ENCODE measurements around the gene DLK2.

The DLK2 gene

GRCh38 chr6:43452896-43453295 is 2.5 kb downstream of the DLK2 start:
- no peak for DNase-seq

- no peak for DNase-seq
Observed at GRCh38 chr6:43451939-43452338, 3.4 kb downstream of the DLK2 start.

DNA sequence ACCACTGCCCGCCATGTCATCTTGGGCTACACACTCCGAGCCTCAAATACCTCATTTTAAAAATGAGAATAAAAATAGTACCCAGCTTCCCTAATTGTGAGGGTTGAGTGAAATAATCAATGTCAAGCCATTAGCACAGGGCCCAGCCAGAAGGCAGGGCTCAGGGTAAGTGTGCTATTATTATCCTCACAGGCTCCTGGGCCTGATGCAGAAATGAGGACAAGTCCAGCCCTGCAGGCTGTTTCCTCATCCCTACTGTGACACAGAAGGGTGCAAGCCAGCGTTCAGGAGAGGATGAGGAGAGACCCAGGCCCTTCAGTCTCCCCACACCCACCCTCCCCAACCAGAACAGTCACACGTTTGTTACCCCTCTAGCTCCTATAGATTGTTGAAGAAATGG is 4.0 kb downstream of the DLK2 start:
- DNase-seq, result no peak

DNA sequence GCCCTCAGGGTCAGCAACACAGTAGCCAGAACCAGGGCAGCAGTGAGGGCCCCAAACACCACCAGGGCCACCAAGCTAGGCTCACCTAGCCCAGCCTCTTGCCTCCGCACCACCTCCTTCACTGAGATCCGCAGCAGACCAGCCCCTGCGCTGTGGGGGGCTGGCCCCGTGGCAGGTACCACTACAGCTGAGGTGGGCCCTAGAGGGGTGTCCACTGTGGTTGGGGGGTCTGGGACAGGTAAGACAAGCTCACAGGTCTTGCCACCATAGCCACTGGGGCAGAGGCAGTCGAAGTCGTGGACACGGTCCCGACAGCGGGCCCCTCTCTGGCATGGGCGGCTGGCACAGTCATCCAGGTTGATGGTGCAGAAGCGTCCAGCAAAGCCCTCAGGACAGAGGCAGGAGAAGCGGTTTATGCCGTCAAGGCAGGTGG is 4.6 kb downstream of the DLK2 start:
- no peak for DNase-seq

DNA sequence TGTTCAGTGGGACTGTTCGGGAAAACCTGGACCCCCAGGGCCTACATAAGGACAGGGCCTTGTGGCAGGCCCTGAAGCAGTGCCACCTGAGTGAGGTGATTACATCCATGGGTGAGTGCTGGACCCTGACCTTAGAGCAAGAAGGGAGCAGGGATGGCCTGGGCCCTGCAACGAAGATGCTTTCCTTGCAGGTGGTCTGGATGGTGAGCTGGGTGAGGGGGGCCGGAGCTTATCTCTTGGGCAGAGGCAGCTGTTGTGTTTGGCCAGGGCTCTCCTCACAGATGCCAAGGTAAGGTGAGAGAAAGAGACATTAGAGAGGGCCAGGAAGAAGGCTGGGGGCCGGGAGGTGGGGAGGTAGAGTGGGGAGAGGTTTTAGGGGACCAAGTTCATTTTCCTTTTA is 6.4 kb downstream of the DLK2 start:
- DNase-seq, result no peak

GRCh38 chr6:43447604-43448003 is 7.7 kb downstream of the DLK2 start:
- DNase-seq, result no peak

DNA sequence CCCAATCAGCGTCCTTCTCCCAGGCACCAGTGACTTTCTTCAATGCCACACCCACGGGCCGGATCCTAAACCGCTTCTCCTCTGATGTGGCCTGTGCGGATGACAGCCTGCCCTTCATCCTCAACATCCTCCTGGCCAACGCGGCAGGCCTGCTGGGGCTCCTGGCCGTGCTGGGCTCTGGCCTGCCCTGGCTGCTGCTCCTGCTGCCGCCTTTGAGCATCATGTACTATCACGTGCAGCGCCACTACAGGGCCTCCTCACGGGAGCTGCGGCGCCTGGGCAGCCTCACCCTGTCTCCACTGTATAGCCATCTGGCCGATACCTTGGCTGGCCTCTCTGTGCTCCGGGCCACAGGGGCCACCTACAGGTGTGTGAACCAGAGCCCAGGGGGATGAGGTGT is 9.8 kb downstream of the DLK2 start:
- no peak for DNase-seq

DNA sequence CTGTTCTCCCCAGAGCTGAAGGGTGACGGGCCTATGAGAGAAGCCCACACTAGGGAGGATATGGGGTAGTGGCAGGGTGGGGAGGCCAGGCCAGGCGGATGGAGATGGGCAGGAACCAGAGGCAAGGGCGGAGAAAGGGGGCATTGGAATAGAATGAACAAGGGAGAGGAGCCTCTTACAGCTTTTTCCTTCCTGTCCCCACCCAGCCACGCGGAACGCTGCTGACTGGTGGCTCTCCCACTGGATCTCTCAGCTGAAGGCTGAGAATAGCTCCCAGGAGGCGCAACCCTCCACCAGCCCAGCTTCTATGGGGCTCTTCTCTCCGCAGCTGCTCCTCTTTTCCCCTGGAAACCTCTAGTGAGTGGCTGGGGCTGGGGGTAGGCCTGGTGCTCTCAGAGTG is 10.8 kb downstream of the DLK2 start:
- DNase-seq, result no peak

DNA sequence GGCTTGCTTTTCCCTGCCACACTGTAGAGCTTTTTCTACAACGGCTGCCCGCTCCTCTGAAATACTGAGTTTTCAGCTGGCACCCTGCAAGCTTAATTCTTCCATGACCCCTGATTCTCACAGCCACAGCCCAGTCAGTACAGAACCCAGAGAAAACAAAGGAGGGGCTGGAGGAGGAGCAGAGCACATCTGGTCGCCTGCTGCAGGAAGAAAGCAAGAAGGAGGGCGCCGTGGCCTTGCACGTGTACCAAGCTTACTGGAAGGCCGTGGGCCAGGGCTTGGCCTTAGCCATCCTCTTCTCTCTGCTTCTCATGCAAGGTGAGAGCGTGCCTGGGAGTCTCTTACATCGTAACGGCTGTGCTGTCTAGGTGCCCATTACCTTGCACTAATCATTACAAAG is 11.3 kb downstream of the DLK2 start:
- no peak for DNase-seq

DNA sequence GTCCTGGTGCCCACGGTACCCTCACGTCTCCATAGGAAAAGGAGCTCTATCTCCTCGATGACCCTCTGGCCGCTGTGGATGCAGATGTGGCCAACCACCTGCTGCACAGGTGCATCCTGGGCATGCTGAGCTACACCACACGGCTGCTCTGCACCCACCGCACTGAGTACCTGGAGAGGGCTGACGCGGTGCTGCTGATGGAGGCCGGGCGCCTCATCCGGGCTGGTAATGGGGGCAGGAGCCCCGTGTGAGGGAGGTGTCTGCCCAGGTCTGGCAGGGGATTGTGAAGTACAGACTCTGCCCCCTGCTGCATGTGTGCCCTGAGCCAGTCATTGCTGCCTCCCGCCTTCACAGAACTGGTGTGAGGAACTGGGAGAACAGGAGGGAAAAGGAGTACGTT is 12.4 kb downstream of the DLK2 start:
- no peak for DNase-seq

DNA sequence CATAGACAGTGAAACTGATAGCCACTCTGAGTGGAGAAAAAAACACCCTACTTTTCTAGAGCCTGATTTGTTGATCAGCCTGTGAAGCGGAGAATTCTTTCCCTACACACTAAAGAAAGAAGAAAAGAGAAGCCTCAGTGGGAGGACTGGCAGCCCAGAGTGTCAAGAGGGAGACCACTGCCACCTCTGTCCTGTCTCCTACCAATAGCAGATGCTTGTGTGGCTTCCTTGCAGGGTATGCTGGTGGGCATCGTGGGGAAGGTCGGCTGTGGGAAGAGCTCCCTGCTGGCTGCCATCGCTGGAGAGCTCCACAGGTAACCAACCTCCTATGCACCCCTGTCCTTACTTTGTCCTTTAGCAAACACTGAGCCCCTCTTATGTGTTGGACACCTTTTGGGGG is 17.6 kb downstream of the DLK2 start:
- DNase-seq, result no peak

- no peak for DNase-seq
Observed at GRCh38 chr6:43436577-43437282, 18.6 kb downstream of the DLK2 start.

GRCh38 chr6:43435682-43436437 is 19.5 kb downstream of the DLK2 start:
- DNase-seq, result no peak

DNA sequence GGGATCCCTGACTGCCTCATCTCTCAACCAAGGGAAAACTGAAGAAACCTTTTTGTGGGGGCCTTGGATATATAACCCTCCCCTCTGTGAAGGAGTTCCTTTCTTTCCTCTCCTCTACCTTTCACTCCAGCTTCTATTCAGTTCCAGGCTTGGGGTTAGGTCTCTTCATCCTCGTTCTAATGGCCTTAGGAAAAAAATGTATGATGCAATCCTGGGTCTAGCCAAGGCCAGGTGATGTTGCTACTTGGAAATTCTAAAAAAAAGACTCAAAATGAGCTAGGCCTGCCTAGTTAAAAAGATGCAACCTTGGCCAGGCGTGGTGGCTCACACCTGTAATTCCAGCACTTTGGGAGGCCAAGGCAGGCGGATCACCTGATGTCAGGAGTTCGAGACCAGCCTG is 20.4 kb downstream of the DLK2 start:
- DNase-seq, result no peak

DNA sequence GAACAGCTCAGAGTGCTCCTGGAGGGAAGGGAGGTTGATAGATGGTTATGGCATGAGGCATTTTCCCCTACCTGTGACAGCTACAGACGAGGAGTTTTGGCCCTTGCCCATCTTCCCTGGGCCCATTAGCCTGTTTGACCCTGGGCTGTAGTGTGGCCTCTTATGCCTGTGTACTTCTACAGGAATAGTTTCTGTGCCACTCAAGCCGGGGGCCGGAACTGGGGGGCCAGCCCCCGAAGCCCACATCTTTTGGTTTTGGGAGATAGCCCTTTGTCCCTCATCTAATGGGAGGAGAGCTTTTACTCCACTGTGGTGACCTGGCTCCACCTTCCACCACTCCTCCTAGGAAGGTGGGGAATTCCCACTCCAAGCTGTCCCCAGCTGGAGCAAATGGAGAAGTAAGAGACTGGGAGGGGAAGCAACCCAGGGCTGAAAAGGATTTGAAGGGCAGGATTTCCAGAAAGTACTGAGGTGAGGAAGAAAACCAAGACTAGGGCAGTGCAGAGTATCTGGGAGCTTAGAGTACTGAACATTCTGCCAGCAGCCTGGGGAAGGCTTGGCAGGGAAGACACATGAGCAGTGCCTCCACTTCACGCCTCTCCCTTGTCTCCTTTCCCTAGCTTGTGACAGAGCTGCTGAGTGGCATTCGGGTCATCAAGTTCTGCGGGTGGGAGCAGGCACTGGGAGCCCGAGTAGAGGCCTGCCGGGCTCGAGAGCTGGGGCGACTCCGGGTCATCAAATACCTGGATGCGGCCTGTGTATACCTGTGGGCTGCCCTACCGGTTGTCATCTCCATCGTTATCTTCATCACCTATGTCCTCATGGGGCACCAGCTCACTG is 21.1 kb downstream of the DLK2 start:
- no peak for DNase-seq

DNA sequence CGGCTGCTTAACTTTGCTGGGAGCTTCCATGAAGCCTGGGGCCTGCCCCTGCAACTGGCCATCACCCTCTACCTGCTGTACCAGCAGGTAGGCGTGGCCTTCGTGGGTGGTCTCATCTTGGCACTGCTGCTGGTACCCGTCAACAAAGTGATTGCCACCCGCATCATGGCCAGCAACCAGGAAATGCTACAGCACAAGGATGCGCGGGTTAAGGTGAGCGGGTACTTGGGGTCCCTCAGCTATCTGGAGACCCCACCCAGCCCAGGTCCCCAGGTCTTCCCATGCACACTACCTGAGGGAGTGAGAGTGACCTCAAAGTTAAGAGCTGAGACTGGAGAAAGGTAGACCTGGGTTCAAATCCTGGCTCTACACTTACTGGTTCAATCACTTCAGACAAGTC is 22.2 kb downstream of the DLK2 start:
- no peak for DNase-seq

GRCh38 chr6:43432009-43432945 is 23.1 kb downstream of the DLK2 start:
- DNase-seq, result no peak

DNA sequence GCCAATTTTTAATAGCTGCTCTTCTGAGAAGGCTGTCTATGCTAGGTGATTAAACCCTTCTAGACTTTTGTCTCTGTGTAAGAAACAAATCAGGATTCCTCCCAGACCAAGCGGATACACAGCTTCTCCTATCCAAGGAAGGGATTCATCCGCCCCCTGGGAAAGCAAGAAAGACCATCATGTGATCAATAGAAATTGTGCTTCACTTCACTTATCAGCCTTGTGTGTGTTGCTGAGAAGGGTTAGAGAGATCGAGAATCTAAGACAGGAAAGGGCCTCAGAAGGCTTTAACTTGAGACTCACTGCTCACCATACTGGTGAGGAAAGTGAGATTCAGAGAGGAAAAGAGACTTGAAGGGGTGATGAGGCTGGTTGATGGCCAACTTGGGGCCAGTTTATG is 26.5 kb downstream of the DLK2 start:
- DNase-seq, result no peak

GRCh38 chr6:43428112-43428570 is 27.2 kb downstream of the DLK2 start:
- DNase-seq, result no peak

DNA sequence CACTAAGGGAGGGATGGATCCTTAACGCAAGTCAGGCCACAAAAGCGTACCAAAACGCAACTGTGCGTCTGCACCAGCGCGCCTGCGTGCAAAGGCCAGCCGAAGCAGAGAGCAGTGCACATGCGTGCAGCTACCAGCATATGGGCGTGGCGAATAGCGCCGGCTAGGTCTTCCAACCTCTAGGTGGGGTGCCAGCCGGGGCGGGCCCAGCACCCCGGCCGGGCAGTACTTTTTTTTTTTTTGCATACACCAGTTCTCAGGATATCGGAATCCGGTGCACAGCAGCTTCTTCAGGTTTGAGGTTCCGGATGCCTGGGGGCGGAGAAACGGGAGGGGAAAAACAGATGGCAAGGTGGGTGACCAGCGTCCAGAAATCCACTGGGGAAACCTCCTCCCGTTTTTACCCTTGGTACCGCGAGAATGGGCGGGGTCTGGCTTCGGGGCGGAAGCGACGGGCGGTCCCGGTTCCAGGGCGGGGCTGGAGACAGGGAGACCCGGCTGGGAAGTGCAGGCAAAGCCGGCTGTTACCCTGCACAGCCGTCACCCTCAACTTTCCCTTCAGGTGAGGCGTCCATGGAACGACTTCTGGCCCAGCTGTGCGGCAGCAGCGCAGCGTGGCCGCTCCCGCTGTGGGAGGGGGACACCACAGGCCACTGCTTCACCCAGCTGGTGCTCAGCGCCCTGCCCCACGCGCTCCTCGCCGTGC is 27.8 kb downstream of the DLK2 start, which contains the start of gene ABCC10:
Gene ABCC10, plus strand, starts transcription at position 136 of the 706 bp plus-strand sequence. Its CDS starts 438 bp downstream, at position 574.
- peak; percentile 96 for DNase-seq

- no peak for DNase-seq
Observed at GRCh38 chr6:43426928-43427405, 28.4 kb downstream of the DLK2 start.

Data from stimulated activated CD4-positive, alpha-beta T cell treated with anti-CD3 and anti-CD28 coated beads, Interleukin-1b, Interleukin-23, amount 100 ng/mL, for 48 hours (primary cell).